HL-60 (cell line): ENCODE results near the gene MELTF.

ENCODE experiments used
- GABPA ChIP-seq: IDR thresholded peaks from 2 replicates; pipeline ENCODE4 v1.6.1; 2012; ENCODE audit warnings: low read depth
- POLR2AphosphoS5 ChIP-seq: IDR thresholded peaks from 2 replicates; pipeline ENCODE4 v1.6.1; 2012; ENCODE audit warnings: low read depth
- REST ChIP-seq: IDR thresholded peaks from 2 replicates; pipeline ENCODE4 v1.6.1; 2012; ENCODE audit warnings: low read depth; ENCODE audit not compliant: insufficient replicate concordance
- TF ChIP-seq, protein P1 (sequence below): IDR thresholded peaks from one replicate; pipeline ENCODE4 v1.5.1; 2011; ENCODE audit warnings: low read length, control low read depth, inconsistent platforms; ENCODE audit not compliant: insufficient read depth

GRCh38 chr3:197028728-197029510 is 698 bp downstream of the MELTF start:
- TF ChIP-seq, protein P1, sequence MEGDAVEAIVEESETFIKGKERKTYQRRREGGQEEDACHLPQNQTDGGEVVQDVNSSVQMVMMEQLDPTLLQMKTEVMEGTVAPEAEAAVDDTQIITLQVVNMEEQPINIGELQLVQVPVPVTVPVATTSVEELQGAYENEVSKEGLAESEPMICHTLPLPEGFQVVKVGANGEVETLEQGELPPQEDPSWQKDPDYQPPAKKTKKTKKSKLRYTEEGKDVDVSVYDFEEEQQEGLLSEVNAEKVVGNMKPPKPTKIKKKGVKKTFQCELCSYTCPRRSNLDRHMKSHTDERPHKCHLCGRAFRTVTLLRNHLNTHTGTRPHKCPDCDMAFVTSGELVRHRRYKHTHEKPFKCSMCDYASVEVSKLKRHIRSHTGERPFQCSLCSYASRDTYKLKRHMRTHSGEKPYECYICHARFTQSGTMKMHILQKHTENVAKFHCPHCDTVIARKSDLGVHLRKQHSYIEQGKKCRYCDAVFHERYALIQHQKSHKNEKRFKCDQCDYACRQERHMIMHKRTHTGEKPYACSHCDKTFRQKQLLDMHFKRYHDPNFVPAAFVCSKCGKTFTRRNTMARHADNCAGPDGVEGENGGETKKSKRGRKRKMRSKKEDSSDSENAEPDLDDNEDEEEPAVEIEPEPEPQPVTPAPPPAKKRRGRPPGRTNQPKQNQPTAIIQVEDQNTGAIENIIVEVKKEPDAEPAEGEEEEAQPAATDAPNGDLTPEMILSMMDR = no peak
- TF ChIP-seq POLR2AphosphoS5 (no peak), GABPA (no peak), REST (no peak)
